Stimulated activated CD8-positive, alpha-beta memory T cell treated with anti-CD3 and anti-CD28 coated beads, Interleukin-12 subunit alpha, Interleukin-12 subunit beta, amount 100 ng/mL, for 4 hours (primary cell): ENCODE data around the gene ZNF20.
"Not testable (repeated sequence)": the region's sequence is repeated elsewhere in the genome, so short reads cannot be mapped to it uniquely, and the experiment has no call there.

Experiments
- DNase-seq: peaks from one replicate; pipeline ENCODE4 v3.0.0-alpha.2; 2020; ENCODE audit warnings: low read depth

ZNF20 gene

GRCh38 chr19:12112701-12113100, 27.4 kb downstream of the ZNF20 start:
- no peak for DNase-seq

GRCh38 chr19:12111943-12112637, 28.1 kb downstream of the ZNF20 start:
- DNase-seq, result no peak

GRCh38 chr19:12111176-12111575, 29.0 kb downstream of the ZNF20 start:
- DNase-seq, result no peak

- DNase-seq, result not testable (repeated sequence)
Measured at GRCh38 chr19:12103909-12104308, 36.2 kb downstream of the ZNF20 start.

- DNase-seq, result no peak
Measured at GRCh38 chr19:12098040-12098439, 42.1 kb downstream of the ZNF20 start.

- no peak for DNase-seq
Measured at GRCh38 chr19:12095111-12095790, 44.9 kb downstream of the ZNF20 start.

GRCh38 chr19:12093777-12094176, 46.4 kb downstream of the ZNF20 start:
- DNase-seq, result no peak

- no peak for DNase-seq
Measured at GRCh38 chr19:12092956-12093355, 47.2 kb downstream of the ZNF20 start.

GRCh38 chr19:12092065-12092867, 47.9 kb downstream of the ZNF20 start:
- DNase-seq, result no peak

GRCh38 chr19:12090807-12091206, 49.3 kb downstream of the ZNF20 start:
- DNase-seq, result no peak

GRCh38 chr19:12085074-12085818, 54.9 kb downstream of the ZNF20 start:
- DNase-seq, result no peak

GRCh38 chr19:12083336-12083735, 56.8 kb downstream of the ZNF20 start:
- DNase-seq, result not testable (repeated sequence)
